ENCODE results near the gene INSL3. TPM values are rescaled to one million over a fixed set of nuclear protein-coding genes. Genes with fewer than 3 reads are reported as not detected.
A peak's percentile ranks its signal among the peaks of the same experiment; 100 is the strongest.

Gene INSL3
- total and polyA plus RNA-seq, 4 experiments from 2014 or later, result 1.0 to 5.3 (median 4.4) TPM

- H3K4me1 ChIP-seq (ENCODE audit: insufficient read depth, low read length), result peaks cover 62% of the 10 kb centered on the region
- no peak for DNase-seq
- peak within 1 kb of the TSS; percentile 12 to 24 for H3K4me3 ChIP-seq (ENCODE audit: low read length in 2 of 2)
- CTCF ChIA-PET (ENCODE audit: partially characterized antibody), result interaction anchor here (1.0 to 1.3 kb wide), 2 partner anchors 11 to 60 kb away, joined by 3 to 4 read pairs; no protein-coding TSS in a partner anchor
- H3K36me3 Mint-ChIP-seq, result peaks cover 0 to 2% of the 10 kb centered on the region in 2 donors
- peaks cover 4% of the 10 kb centered on the region for H3K27me3 ChIP-seq (ENCODE audit: insufficient read depth, low read length)
- H3K27ac Mint-ChIP-seq, result peak within 1 kb of the TSS in 6 of 7 donors; percentile 48 to 82 (median 70)
- H3K27ac ChIP-seq (ENCODE audit: low read depth, low read length), result no peak within 1 kb of the TSS
- peaks cover 19 to 70% (median 48%) of the 10 kb centered on the region in 4 donors for H3K4me1 Mint-ChIP-seq
- POLR2A ChIA-PET (ENCODE audit: partially characterized antibody), result interaction anchor here (0.6 to 2.7 kb wide), 6 partner anchors 8 to 403 kb away, joined by 3 to 8 read pairs (median 4); no protein-coding TSS in a partner anchor
- H3K27me3 Mint-ChIP-seq, result peaks cover 0 to 3% of the 10 kb centered on the region in 2 donors
- intact Hi-C loops (cut with micrococcal nuclease), result no loop called here
- no peaks in the 10 kb centered on the region for H3K9me3 Mint-ChIP-seq
- no peaks in the 10 kb centered on the region for H3K9me3 ChIP-seq (ENCODE audit: control insufficient read depth in 1 of 2, low read length in 2 of 2)
- H3K4me3 Mint-ChIP-seq, result peak within 1 kb of the TSS; percentile 63 to 82 (median 74)
- no peaks in the 10 kb centered on the region for H3K36me3 ChIP-seq (ENCODE audit: insufficient read depth, low read length)
These were observed 26.4 kb downstream of the INSL3 start, which contains the start of gene B3GNT3 for GRCh38 chr19:17794731-17795494. Gene B3GNT3, plus strand, starts transcription at chr19:17795138. Its CDS starts 12,670 bp downstream, at chr19:17807808.

GRCh38 chr19:17794412-17794730 lies 26.9 kb downstream of the INSL3 start:
- peak overlapping the region in 6 of 7 donors; percentile 4 to 82 (median 70) for H3K27ac Mint-ChIP-seq
- peaks cover 0 to 3% of the 10 kb centered on the region in 2 donors for H3K27me3 Mint-ChIP-seq
- no peaks in the 10 kb centered on the region for H3K9me3 Mint-ChIP-seq
- H3K4me1 Mint-ChIP-seq, result peaks cover 21 to 75% (median 49%) of the 10 kb centered on the region in 4 donors
- POLR2A ChIA-PET (ENCODE audit: partially characterized antibody), result interaction anchor here (0.7 to 2.7 kb wide), 3 partner anchors 9 to 56 kb away, joined by 3 to 8 read pairs (median 4); no protein-coding TSS in a partner anchor
- Histone ChIP-seq H3K27ac (ENCODE audit: low read depth, low read length) (no peak overlapping the region), H3K9me3 (ENCODE audit: control insufficient read depth in 1 of 2, low read length in 2 of 2) (no peaks in the 10 kb centered on the region), H3K4me3 (ENCODE audit: low read length in 2 of 2) (no peak overlapping the region), H3K36me3 (ENCODE audit: insufficient read depth, low read length) (no peaks in the 10 kb centered on the region), H3K4me1 (ENCODE audit: insufficient read depth, low read length) (peaks cover 63% of the 10 kb centered on the region), H3K27me3 (ENCODE audit: insufficient read depth, low read length) (peaks cover 4% of the 10 kb centered on the region)
- H3K4me3 Mint-ChIP-seq, result peak overlapping the region; percentile 63 to 82 (median 74)
- DNase-seq, result no peak
- H3K36me3 Mint-ChIP-seq, result peaks cover 0 to 3% of the 10 kb centered on the region in 2 donors
- CTCF ChIA-PET (ENCODE audit: partially characterized antibody), result interaction anchor here (1.0 to 1.3 kb wide), 2 partner anchors 11 to 60 kb away, joined by 3 to 4 read pairs; no protein-coding TSS in a partner anchor
- intact Hi-C loops (cut with micrococcal nuclease), result no loop called here

GRCh38 chr19:17790059-17790780 lies 31.1 kb downstream of the INSL3 start:
- no peak overlapping the region for H3K4me3 ChIP-seq (ENCODE audit: low read length in 2 of 2)
- Mint-ChIP-seq H3K9me3 (peaks cover 0 to 2% (median 0%) of the 10 kb centered on the region in 8 donors), H3K4me1 (peaks cover 24 to 52% (median 36%) of the 10 kb centered on the region in 4 donors), H3K27ac (peak overlapping the region; percentile 14 to 85 (median 78)), H3K27me3 (peaks cover 0 to 3% of the 10 kb centered on the region in 2 donors), H3K36me3 (peaks cover 8 to 21% of the 10 kb centered on the region in 2 donors), H3K4me3 (peak overlapping the region in 4 of 8 donors; percentile 10 to 49 (median 38))
- H3K9me3 ChIP-seq (ENCODE audit: control insufficient read depth in 1 of 2, low read length in 2 of 2), result no peaks in the 10 kb centered on the region
- intact Hi-C loops (cut with micrococcal nuclease), result no loop called here
- ChIA-PET POLR2A (ENCODE audit: partially characterized antibody) (interaction anchor here (1.2 to 3.9 kb wide), 2 partner anchors 13 to 57 kb away, joined by 3 to 17 read pairs; no protein-coding TSS in a partner anchor), CTCF (ENCODE audit: partially characterized antibody) (interaction anchor here (1.0 to 2.1 kb wide), 4 partner anchors 12 to 69 kb away, joined by 3 to 10 read pairs (median 4); no protein-coding TSS in a partner anchor)
- peak in 1 of 5 donors; percentile 32 for DNase-seq
- peaks cover 8% of the 10 kb centered on the region for H3K36me3 ChIP-seq (ENCODE audit: insufficient read depth, low read length)
- H3K4me1 ChIP-seq (ENCODE audit: insufficient read depth, low read length), result peaks cover 33% of the 10 kb centered on the region
- H3K27me3 ChIP-seq (ENCODE audit: insufficient read depth, low read length), result no peaks in the 10 kb centered on the region
- H3K27ac ChIP-seq (ENCODE audit: low read depth, low read length), result no peak overlapping the region

- DNase-seq, result no peak
- H3K9me3 ChIP-seq (ENCODE audit: control insufficient read depth in 1 of 2, low read length in 2 of 2), result no peaks in the 10 kb centered on the region
- no peaks in the 10 kb centered on the region for H3K27me3 ChIP-seq (ENCODE audit: insufficient read depth, low read length)
- intact Hi-C loops (cut with micrococcal nuclease), result no loop called here
- no peak overlapping the region for H3K4me3 Mint-ChIP-seq
- H3K4me1 Mint-ChIP-seq, result peaks cover 25 to 50% (median 33%) of the 10 kb centered on the region in 4 donors
- POLR2A ChIA-PET (ENCODE audit: partially characterized antibody), result interaction anchor here (1.0 kb wide), 1 partner anchor 15 kb away, joined by 4 read pairs; no protein-coding TSS in a partner anchor
- H3K9me3 Mint-ChIP-seq, result peaks cover 0 to 2% (median 0%) of the 10 kb centered on the region in 8 donors
- H3K27ac Mint-ChIP-seq, result peak overlapping the region in 5 of 7 donors; percentile 35 to 84 (median 63)
- H3K4me1 ChIP-seq (ENCODE audit: insufficient read depth, low read length), result peaks cover 29% of the 10 kb centered on the region
- CTCF ChIA-PET (ENCODE audit: partially characterized antibody), result interaction anchor here (1.1 to 1.5 kb wide), 2 partner anchors 15 to 66 kb away, joined by 3 to 7 read pairs; no protein-coding TSS in a partner anchor
- peaks cover 18% of the 10 kb centered on the region for H3K36me3 ChIP-seq (ENCODE audit: insufficient read depth, low read length)
- no peak overlapping the region for H3K4me3 ChIP-seq (ENCODE audit: low read length in 2 of 2)
- H3K27me3 Mint-ChIP-seq, result no peaks in the 10 kb centered on the region
- no peak overlapping the region for H3K27ac ChIP-seq (ENCODE audit: low read depth, low read length)
- H3K36me3 Mint-ChIP-seq, result peaks cover 18 to 33% of the 10 kb centered on the region in 2 donors
These were observed 32.7 kb downstream of the INSL3 start for GRCh38 chr19:17788632-17789031.

GRCh38 chr19:17787274-17787913 lies 33.9 kb downstream of the INSL3 start:
- H3K4me3 Mint-ChIP-seq, result no peak overlapping the region
- peaks cover 24 to 42% of the 10 kb centered on the region in 2 donors for H3K36me3 Mint-ChIP-seq
- POLR2A ChIA-PET (ENCODE audit: partially characterized antibody), result interaction anchor here (1.1 kb wide), 1 partner anchor 36 kb away, joined by 4 read pairs; the partner anchor contains the start of gene FCHO1
- peaks cover 20 to 42% (median 29%) of the 10 kb centered on the region in 4 donors for H3K4me1 Mint-ChIP-seq
- H3K27me3 Mint-ChIP-seq, result no peaks in the 10 kb centered on the region
- Histone ChIP-seq H3K27me3 (ENCODE audit: insufficient read depth, low read length) (no peaks in the 10 kb centered on the region), H3K4me3 (ENCODE audit: low read length in 2 of 2) (no peak overlapping the region), H3K36me3 (ENCODE audit: insufficient read depth, low read length) (peaks cover 23% of the 10 kb centered on the region), H3K27ac (ENCODE audit: low read depth, low read length) (no peak overlapping the region), H3K4me1 (ENCODE audit: insufficient read depth, low read length) (peaks cover 24% of the 10 kb centered on the region), H3K9me3 (ENCODE audit: control insufficient read depth in 1 of 2, low read length in 2 of 2) (no peaks in the 10 kb centered on the region)
- intact Hi-C loops (cut with micrococcal nuclease), result no loop called here
- DNase-seq, result no peak
- CTCF ChIA-PET (ENCODE audit: partially characterized antibody), result interaction anchor here (0.6 to 0.9 kb wide), 2 partner anchors 10 to 325 kb away, joined by 3 read pairs; no protein-coding TSS in a partner anchor
- H3K27ac Mint-ChIP-seq, result peak overlapping the region in 2 of 7 donors; percentile 31 to 61
- H3K9me3 Mint-ChIP-seq, result peaks cover 0 to 2% (median 0%) of the 10 kb centered on the region in 8 donors

- ChIA-PET POLR2A (ENCODE audit: partially characterized antibody) (no interaction called here), CTCF (ENCODE audit: partially characterized antibody) (interaction anchor here (0.9 to 4.6 kb wide), 18 partner anchors 8 to 149 kb away, joined by 3 to 28 read pairs (median 4); partner anchors contain the start of genes B3GNT3, CCDC124, FCHO1 and MAP1S)
- Mint-ChIP-seq H3K9me3 (peaks cover 0 to 2% (median 0%) of the 10 kb centered on the region in 8 donors), H3K4me1 (peaks cover 7 to 16% (median 15%) of the 10 kb centered on the region in 4 donors), H3K36me3 (peaks cover 30 to 48% of the 10 kb centered on the region in 2 donors), H3K27me3 (no peaks in the 10 kb centered on the region), H3K4me3 (peak overlapping the region in 2 of 8 donors; percentile 24 to 49), H3K27ac (peak overlapping the region in 6 of 7 donors; percentile 0 to 86 (median 67))
- intact Hi-C loops (cut with micrococcal nuclease), result loop anchor here (1.0 kb wide), 3 partner anchors 66 to 80 kb away; no protein-coding TSS in a partner anchor
- no peak overlapping the region for H3K27ac ChIP-seq (ENCODE audit: low read depth, low read length)
- DNase-seq, result peak; percentile 68 to 72 (median 68)
- no peaks in the 10 kb centered on the region for H3K27me3 ChIP-seq (ENCODE audit: insufficient read depth, low read length)
- peaks cover 28% of the 10 kb centered on the region for H3K36me3 ChIP-seq (ENCODE audit: insufficient read depth, low read length)
- H3K4me3 ChIP-seq (ENCODE audit: low read length in 2 of 2), result no peak overlapping the region
- H3K9me3 ChIP-seq (ENCODE audit: control insufficient read depth in 1 of 2, low read length in 2 of 2), result no peaks in the 10 kb centered on the region
- H3K4me1 ChIP-seq (ENCODE audit: insufficient read depth, low read length), result peaks cover 6% of the 10 kb centered on the region
These were observed 36.9 kb downstream of the INSL3 start for GRCh38 chr19:17784201-17785008.
